ENCODE data around the gene LSM7. TPM values are rescaled to one million over a fixed set of nuclear protein-coding genes. Genes with fewer than 3 reads are reported as not detected.

LSM7 gene
- polyA plus RNA-seq, 3 donors, result 98.6 to 312 (median 132) TPM

- Histone ChIP-seq H3K36me3 (replicated peaks in 1 of 2; ENCODE audit: control insufficient read depth in 1 of 2, insufficient read depth in 2 of 2, low read length in 2 of 2) (peaks cover 7 to 8% of the 10 kb centered on the region in 2 donors), H3K4me1 (ENCODE audit: control insufficient read depth in 1 of 2, insufficient read depth in 2 of 2, low read length in 2 of 2) (peaks cover 16 to 21% of the 10 kb centered on the region in 2 donors), H3K4me2 (replicated peaks; ENCODE audit: extremely low read depth, low read length, poor library complexity, severe bottlenecking) (no peak overlapping the region), H3K27ac (ENCODE audit: low read depth in 1 of 2, low read length in 2 of 2) (no peak overlapping the region), H3K4me3 (replicated peaks in 1 of 3; ENCODE audit: low read depth in 2 of 3, low read length in 3 of 3) (no peak overlapping the region), H4K20me1 (ENCODE audit: insufficient read depth, low read length) (peaks cover 48% of the 10 kb centered on the region), H2AFZ (ENCODE audit: insufficient read depth, low read depth, low read length, poor library complexity, severe bottlenecking) (no peak overlapping the region), H3K9ac (ENCODE audit: insufficient read depth, low read length, poor library complexity, severe bottlenecking) (no peak overlapping the region), H3K9me3 (replicated peaks in 1 of 2; ENCODE audit: control insufficient read depth in 1 of 2, insufficient read depth in 1 of 2, low read length in 2 of 2) (peaks cover 0 to 7% of the 10 kb centered on the region in 2 donors), H3K79me2 (ENCODE audit: insufficient read depth, low read length) (peaks cover 46% of the 10 kb centered on the region), H3K27me3 (ENCODE audit: control insufficient read depth in 2 of 2, insufficient read depth in 2 of 2, low read length in 2 of 2) (no peaks in the 10 kb centered on the region)
- WGBS (ENCODE audit: insufficient coverage), result 94% methylated on average over 21 of the region's 26 CpGs
- H3K9me3 Mint-ChIP-seq, result peaks cover 0 to 6% (median 3%) of the 10 kb centered on the region in 7 donors
- H3K4me3 Mint-ChIP-seq, result no peak overlapping the region
- peaks cover 8 to 40% of the 10 kb centered on the region in 2 donors for H3K36me3 Mint-ChIP-seq
- H3K27me3 Mint-ChIP-seq (ENCODE audit: low read depth in 3 of 3), result peaks cover 0 to 9% (median 0%) of the 10 kb centered on the region in 3 donors
- DNase-seq, result no peak
- intact Hi-C loops (cut with micrococcal nuclease), result no loop called here
- TF ChIP-seq, protein P1, sequence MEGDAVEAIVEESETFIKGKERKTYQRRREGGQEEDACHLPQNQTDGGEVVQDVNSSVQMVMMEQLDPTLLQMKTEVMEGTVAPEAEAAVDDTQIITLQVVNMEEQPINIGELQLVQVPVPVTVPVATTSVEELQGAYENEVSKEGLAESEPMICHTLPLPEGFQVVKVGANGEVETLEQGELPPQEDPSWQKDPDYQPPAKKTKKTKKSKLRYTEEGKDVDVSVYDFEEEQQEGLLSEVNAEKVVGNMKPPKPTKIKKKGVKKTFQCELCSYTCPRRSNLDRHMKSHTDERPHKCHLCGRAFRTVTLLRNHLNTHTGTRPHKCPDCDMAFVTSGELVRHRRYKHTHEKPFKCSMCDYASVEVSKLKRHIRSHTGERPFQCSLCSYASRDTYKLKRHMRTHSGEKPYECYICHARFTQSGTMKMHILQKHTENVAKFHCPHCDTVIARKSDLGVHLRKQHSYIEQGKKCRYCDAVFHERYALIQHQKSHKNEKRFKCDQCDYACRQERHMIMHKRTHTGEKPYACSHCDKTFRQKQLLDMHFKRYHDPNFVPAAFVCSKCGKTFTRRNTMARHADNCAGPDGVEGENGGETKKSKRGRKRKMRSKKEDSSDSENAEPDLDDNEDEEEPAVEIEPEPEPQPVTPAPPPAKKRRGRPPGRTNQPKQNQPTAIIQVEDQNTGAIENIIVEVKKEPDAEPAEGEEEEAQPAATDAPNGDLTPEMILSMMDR (IDR thresholded peaks at IDR 0.05), result no peak
- peaks cover 34% of the 10 kb centered on the region for H3K4me1 Mint-ChIP-seq
- peak overlapping the region in 3 of 7 donors; percentile 49 to 68 (median 50) for H3K27ac Mint-ChIP-seq
Observed at GRCh38 chr19:2334986-2335846, 6.8 kb upstream of the LSM7 start.

DNA sequence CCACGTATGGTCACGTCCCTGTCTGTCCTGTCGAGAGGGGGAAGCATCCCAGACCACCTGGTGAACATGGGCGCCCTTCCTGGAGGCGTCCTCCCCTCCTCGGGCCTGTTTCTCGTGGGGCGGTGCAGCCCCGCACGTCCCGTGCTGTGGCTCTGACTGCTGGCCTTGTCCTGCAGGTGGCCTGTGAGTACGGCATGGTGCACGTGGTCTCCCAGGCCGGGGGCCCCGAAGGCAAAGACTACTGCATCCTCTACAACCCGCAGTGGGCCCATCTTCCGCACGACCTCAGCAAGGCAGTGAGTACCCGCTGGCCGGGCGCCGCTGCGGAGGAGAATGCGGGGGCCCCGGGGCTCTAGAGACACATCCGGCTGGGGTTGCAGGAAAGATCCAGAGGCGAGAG, 6.0 kb upstream of the LSM7 start:
- H3K9me3 ChIP-seq (replicated peaks in 1 of 2; ENCODE audit: control insufficient read depth in 1 of 2, insufficient read depth in 1 of 2, low read length in 2 of 2), result peaks cover 0 to 7% of the 10 kb centered on the region in 2 donors
- H3K36me3 Mint-ChIP-seq, result peaks cover 8 to 37% of the 10 kb centered on the region in 2 donors
- peaks cover 0 to 6% of the 10 kb centered on the region in 2 donors for H3K36me3 ChIP-seq (replicated peaks in 1 of 2; ENCODE audit: control insufficient read depth in 1 of 2, insufficient read depth in 2 of 2, low read length in 2 of 2)
- H3K4me1 ChIP-seq (ENCODE audit: control insufficient read depth in 1 of 2, insufficient read depth in 2 of 2, low read length in 2 of 2), result peaks cover 18 to 29% of the 10 kb centered on the region in 2 donors
- 95% methylated on average over 27 of the region's 27 CpGs for WGBS (ENCODE audit: insufficient coverage)
- H3K4me3 Mint-ChIP-seq, result no peak overlapping the region
- intact Hi-C loops (cut with micrococcal nuclease), result no loop called here
- no peak for DNase-seq
- TF ChIP-seq, protein P1 (IDR thresholded peaks at IDR 0.05), result no peak
- H3K9me3 Mint-ChIP-seq, result peaks cover 0 to 6% (median 3%) of the 10 kb centered on the region in 7 donors
- peaks cover 53% of the 10 kb centered on the region for H3K79me2 ChIP-seq (ENCODE audit: insufficient read depth, low read length)
- no peak overlapping the region for H3K4me3 ChIP-seq (replicated peaks in 1 of 3; ENCODE audit: low read depth in 2 of 3, low read length in 3 of 3)
- H3K27ac ChIP-seq (ENCODE audit: low read depth in 1 of 2, low read length in 2 of 2), result no peak overlapping the region
- no peak overlapping the region for H3K27ac Mint-ChIP-seq
- no peak overlapping the region for H2AFZ ChIP-seq (ENCODE audit: insufficient read depth, low read depth, low read length, poor library complexity, severe bottlenecking)
- H3K9ac ChIP-seq (ENCODE audit: insufficient read depth, low read length, poor library complexity, severe bottlenecking), result no peak overlapping the region
- H4K20me1 ChIP-seq (ENCODE audit: insufficient read depth, low read length), result peaks cover 48% of the 10 kb centered on the region
- H3K4me2 ChIP-seq (replicated peaks; ENCODE audit: extremely low read depth, low read length, poor library complexity, severe bottlenecking), result no peak overlapping the region
- peaks cover 40% of the 10 kb centered on the region for H3K4me1 Mint-ChIP-seq
- H3K27me3 Mint-ChIP-seq (ENCODE audit: low read depth in 3 of 3), result peaks cover 0 to 9% (median 0%) of the 10 kb centered on the region in 3 donors
- no peaks in the 10 kb centered on the region for H3K27me3 ChIP-seq (ENCODE audit: control insufficient read depth in 2 of 2, insufficient read depth in 2 of 2, low read length in 2 of 2)

Measured in CD14-positive monocyte (primary cell).